ENCODE measurements around the gene ZCCHC14. TPM values are rescaled to one million over a fixed set of nuclear protein-coding genes. Genes with fewer than 3 reads are reported as not detected.

Gene ZCCHC14
- total and polyA plus RNA-seq, 5 donors: 11.1 to 29.4 (median 22.8) TPM

GRCh38 chr16:87441886-87442580 is 50.8 kb downstream of the ZCCHC14 start:
- Histone ChIP-seq H3K9me3 (ENCODE audit: control insufficient read depth, low read length) (no peaks in the 10 kb centered on the region), H3K4me1 (ENCODE audit: control insufficient read depth, insufficient read depth, low read length) (no peaks in the 10 kb centered on the region), H3K4me3 (ENCODE audit: low read length) (no peak overlapping the region), H3K27me3 (ENCODE audit: control insufficient read depth, insufficient read depth) (no peaks in the 10 kb centered on the region), H3K27ac (ENCODE audit: low read length) (no peak overlapping the region)
- intact Hi-C loops (cut with DNase I): no loop called here
- ATAC-seq: no peak
- 94% methylated on average over 12 of the region's 12 CpGs for WGBS
- no peak for DNase-seq

- Histone ChIP-seq H3K4me3 (ENCODE audit: low read length) (no peak overlapping the region), H3K9me3 (ENCODE audit: control insufficient read depth, low read length) (no peaks in the 10 kb centered on the region), H3K27ac (ENCODE audit: low read length) (no peak overlapping the region), H3K4me1 (ENCODE audit: control insufficient read depth, insufficient read depth, low read length) (peaks cover 8% of the 10 kb centered on the region), H3K27me3 (ENCODE audit: control insufficient read depth, insufficient read depth) (no peaks in the 10 kb centered on the region)
- 95% methylated on average over 10 of the region's 10 CpGs for WGBS
- ATAC-seq (no peak), DNase-seq (no peak)
- intact Hi-C loops (cut with DNase I): no loop called here
Measured at GRCh38 chr16:87439926-87440325, 52.9 kb downstream of the ZCCHC14 start.

GRCh38 chr16:87438611-87438985 is 54.2 kb downstream of the ZCCHC14 start:
- Histone ChIP-seq H3K4me3 (ENCODE audit: low read length) (no peak overlapping the region), H3K4me1 (ENCODE audit: control insufficient read depth, insufficient read depth, low read length) (peaks cover 8% of the 10 kb centered on the region), H3K27ac (ENCODE audit: low read length) (no peak overlapping the region), H3K27me3 (ENCODE audit: control insufficient read depth, insufficient read depth) (no peaks in the 10 kb centered on the region), H3K9me3 (ENCODE audit: control insufficient read depth, low read length) (no peaks in the 10 kb centered on the region)
- WGBS: 74% methylated on average over 9 of the region's 9 CpGs
- peak in 1 of 3 donors; percentile 27 for DNase-seq
- intact Hi-C loops (cut with DNase I): no loop called here
- ATAC-seq: no peak

- H3K4me1 ChIP-seq (ENCODE audit: control insufficient read depth, insufficient read depth, low read length): peaks cover 8% of the 10 kb centered on the region
- intact Hi-C loops (cut with DNase I): no loop called here
- 90% methylated on average over 17 of the region's 17 CpGs for WGBS
- ATAC-seq: no peak
- no peak for DNase-seq
- no peaks in the 10 kb centered on the region for H3K27me3 ChIP-seq (ENCODE audit: control insufficient read depth, insufficient read depth)
- H3K27ac ChIP-seq (ENCODE audit: low read length): no peak overlapping the region
- no peak overlapping the region for H3K4me3 ChIP-seq (ENCODE audit: low read length)
- H3K9me3 ChIP-seq (ENCODE audit: control insufficient read depth, low read length): no peaks in the 10 kb centered on the region
Measured at GRCh38 chr16:87437911-87438610, 54.8 kb downstream of the ZCCHC14 start.

GRCh38 chr16:87437327-87437726 is 55.5 kb downstream of the ZCCHC14 start:
- Histone ChIP-seq H3K27me3 (ENCODE audit: control insufficient read depth, insufficient read depth) (no peaks in the 10 kb centered on the region), H3K4me3 (ENCODE audit: low read length) (no peak overlapping the region), H3K27ac (ENCODE audit: low read length) (no peak overlapping the region), H3K4me1 (ENCODE audit: control insufficient read depth, insufficient read depth, low read length) (peaks cover 8% of the 10 kb centered on the region), H3K9me3 (ENCODE audit: control insufficient read depth, low read length) (no peaks in the 10 kb centered on the region)
- no peak for ATAC-seq
- no peak for DNase-seq
- WGBS: 95% methylated on average over 14 of the region's 14 CpGs
- intact Hi-C loops (cut with DNase I): no loop called here

GRCh38 chr16:87436225-87437172 is 56.3 kb downstream of the ZCCHC14 start:
- peak in 1 of 3 donors; percentile 59 for DNase-seq
- 56% methylated on average over 29 of the region's 29 CpGs for WGBS

GRCh38 chr16:87435372-87436224 is 57.2 kb downstream of the ZCCHC14 start:
- Histone ChIP-seq H3K27me3 (ENCODE audit: control insufficient read depth, insufficient read depth) (no peaks in the 10 kb centered on the region), H3K4me1 (ENCODE audit: control insufficient read depth, insufficient read depth, low read length) (peaks cover 8% of the 10 kb centered on the region), H3K4me3 (ENCODE audit: low read length) (no peak overlapping the region), H3K9me3 (ENCODE audit: control insufficient read depth, low read length) (no peaks in the 10 kb centered on the region), H3K27ac (ENCODE audit: low read length) (peak overlapping the region; percentile 10)
- peak in 1 of 3 donors; percentile 61 for DNase-seq
- WGBS: 42% methylated on average over 23 of the region's 23 CpGs
- peak; percentile 58 to 59 for ATAC-seq
- intact Hi-C loops (cut with DNase I): no loop called here

More at GRCh38 chr16:87436225-87437172, 56.3 kb downstream of the ZCCHC14 start:
- no peak overlapping the region for H3K4me3 ChIP-seq (ENCODE audit: low read length)
- no peaks in the 10 kb centered on the region for H3K27me3 ChIP-seq (ENCODE audit: control insufficient read depth, insufficient read depth)
- H3K9me3 ChIP-seq (ENCODE audit: control insufficient read depth, low read length): no peaks in the 10 kb centered on the region
- intact Hi-C loops (cut with DNase I): no loop called here
- H3K4me1 ChIP-seq (ENCODE audit: control insufficient read depth, insufficient read depth, low read length): peaks cover 8% of the 10 kb centered on the region
- H3K27ac ChIP-seq (ENCODE audit: low read length): peak overlapping the region; percentile 83
- ATAC-seq: peak; percentile 19 to 36

GRCh38 chr16:87434146-87434667 is 58.6 kb downstream of the ZCCHC14 start:
- intact Hi-C loops (cut with DNase I): no loop called here
- ATAC-seq: peak in 1 of 2 donors; percentile 43
- DNase-seq: peak in 1 of 3 donors; percentile 58
- 82% methylated on average over 22 of the region's 22 CpGs for WGBS
- no peak overlapping the region for H3K27ac ChIP-seq (ENCODE audit: low read length)
- peaks cover 8% of the 10 kb centered on the region for H3K4me1 ChIP-seq (ENCODE audit: control insufficient read depth, insufficient read depth, low read length)
- no peak overlapping the region for H3K4me3 ChIP-seq (ENCODE audit: low read length)
- H3K27me3 ChIP-seq (ENCODE audit: control insufficient read depth, insufficient read depth): no peaks in the 10 kb centered on the region
- H3K9me3 ChIP-seq (ENCODE audit: control insufficient read depth, low read length): no peaks in the 10 kb centered on the region

GRCh38 chr16:87432330-87432915 is 60.4 kb downstream of the ZCCHC14 start:
- peaks cover 8% of the 10 kb centered on the region for H3K4me1 ChIP-seq (ENCODE audit: control insufficient read depth, insufficient read depth, low read length)
- H3K4me3 ChIP-seq (ENCODE audit: low read length): no peak overlapping the region
- ATAC-seq: no peak
- 90% methylated on average over 15 of the region's 15 CpGs for WGBS
- no peak overlapping the region for H3K27ac ChIP-seq (ENCODE audit: low read length)
- DNase-seq: no peak
- no peaks in the 10 kb centered on the region for H3K9me3 ChIP-seq (ENCODE audit: control insufficient read depth, low read length)
- H3K27me3 ChIP-seq (ENCODE audit: control insufficient read depth, insufficient read depth): no peaks in the 10 kb centered on the region
- intact Hi-C loops (cut with DNase I): no loop called here

GRCh38 chr16:87431926-87432325 is 60.9 kb downstream of the ZCCHC14 start:
- H3K27ac ChIP-seq (ENCODE audit: low read length): no peak overlapping the region

More at GRCh38 chr16:87431926-87432325, 60.9 kb downstream of the ZCCHC14 start:
- ATAC-seq: peak; percentile 29 to 58
- intact Hi-C loops (cut with DNase I): no loop called here
- H3K4me1 ChIP-seq (ENCODE audit: control insufficient read depth, insufficient read depth, low read length): peaks cover 8% of the 10 kb centered on the region
- WGBS: 63% methylated on average over 7 of the region's 7 CpGs
- no peaks in the 10 kb centered on the region for H3K9me3 ChIP-seq (ENCODE audit: control insufficient read depth, low read length)
- no peak overlapping the region for H3K4me3 ChIP-seq (ENCODE audit: low read length)
- DNase-seq: no peak
- no peaks in the 10 kb centered on the region for H3K27me3 ChIP-seq (ENCODE audit: control insufficient read depth, insufficient read depth)

Data from right cardiac atrium (tissue), 5 donors.